Liver (tissue), 9 donors: ENCODE results near the gene BPIFB3. TPM values are rescaled to one million over a fixed set of nuclear protein-coding genes. Genes with fewer than 3 reads are reported as not detected.

Experiments used
- DNase-seq: peaks from one replicate; pipeline ENCODE4 v3.0.0-alpha.2; 2017; ENCODE audit warnings: low spot score
- H3K27ac ChIP-seq, 2 donors: one replicate each; pipeline ENCODE4 v1.7.0; 2013; ENCODE audit warnings: inconsistent platforms in 2 of 2, low read length in 2 of 2, control low read depth in 1 of 2, low read depth in 1 of 2, mild to moderate bottlenecking in 1 of 2
- H3K27me3 ChIP-seq, 4 donors: one replicate each; pipeline versions ENCODE4 v1.6.1 to v1.7.0; 2013; ENCODE audit warnings: low read length in 3 of 4, inconsistent platforms in 1 of 4, mild to moderate bottlenecking in 1 of 4, moderate library complexity in 1 of 4; ENCODE audit not compliant: control insufficient read depth in 4 of 4, insufficient read depth in 4 of 4
- H3K36me3 ChIP-seq, 4 donors: one replicate each; pipeline versions ENCODE4 v1.6.1 to v1.7.0; 2013; ENCODE audit warnings: low read length in 3 of 4, mild to moderate bottlenecking in 3 of 4, low read depth in 1 of 4, moderate library complexity in 1 of 4; ENCODE audit not compliant: control insufficient read depth in 4 of 4, insufficient read depth in 3 of 4
- H3K4me1 ChIP-seq, 4 donors: one replicate each; pipeline versions ENCODE4 v1.6.1 to v1.7.0; 2013; ENCODE audit warnings: low read length in 3 of 4, mild to moderate bottlenecking in 3 of 4, moderate library complexity in 1 of 4; ENCODE audit not compliant: control insufficient read depth in 4 of 4, insufficient read depth in 4 of 4
- H3K4me3 ChIP-seq, 3 donors: one replicate each; pipeline versions ENCODE4 v1.6.1 to v1.7.0; 2013; ENCODE audit warnings: low read length in 3 of 3, control low read depth in 1 of 3, low read depth in 1 of 3, mild to moderate bottlenecking in 1 of 3
- H3K9ac ChIP-seq, 2 donors: one replicate each; pipeline ENCODE4 v1.7.0; 2013; ENCODE audit warnings: low read length in 2 of 2, mild to moderate bottlenecking in 2 of 2, moderate library complexity in 2 of 2, control low read depth in 1 of 2, low read depth in 1 of 2
- H3K9me3 ChIP-seq, 4 donors: one replicate each; pipeline versions ENCODE4 v1.6.1 to v1.7.0; 2013; ENCODE audit warnings: low read length in 3 of 4; ENCODE audit not compliant: control insufficient read depth in 4 of 4
- ATF3 ChIP-seq: IDR thresholded peaks from 2 replicates; pipeline ENCODE4 v1.6.1; 2016; ENCODE audit warnings: antibody characterized with exemption
- CTCF ChIP-seq: fragments of 150-350 bp; IDR thresholded peaks from 2 replicates; pipeline ENCODE4 v1.5.1; 2017; ENCODE audit warnings: improper control_type of control experiment, low read depth, low read length; ENCODE audit not compliant: missing input control
- EGR1 ChIP-seq, 2 donors: IDR thresholded peaks; 2 replicates each; pipeline ENCODE4 v1.6.1; 2016 to 2018; ENCODE audit warnings: antibody characterized with exemption in 2 of 2, low read depth in 2 of 2
- FOXA1 ChIP-seq: IDR thresholded peaks from 2 replicates; pipeline ENCODE4 v1.6.1; 2016; ENCODE audit warnings: antibody characterized with exemption
- FOXA2 ChIP-seq: IDR thresholded peaks from 2 replicates; pipeline ENCODE4 v1.6.1; 2016; ENCODE audit warnings: antibody characterized with exemption
- GABPA ChIP-seq, 2 donors: IDR thresholded peaks in 1 of 2; conservative IDR thresholded peaks in 1 of 2; 2 replicates each; pipeline ENCODE4 v1.6.1; 2016; ENCODE audit warnings: antibody characterized with exemption in 2 of 2, mild to moderate bottlenecking in 1 of 2, moderate library complexity in 1 of 2
- HNF4A ChIP-seq, 2 donors: conservative IDR thresholded peaks; 2 replicates each; pipeline ENCODE4 v1.6.1; 2016; ENCODE audit warnings: antibody characterized with exemption in 2 of 2, mild to moderate bottlenecking in 2 of 2
- HNF4G ChIP-seq: IDR thresholded peaks from 2 replicates; pipeline ENCODE4 v1.6.1; 2016; ENCODE audit warnings: antibody characterized with exemption
- JUND ChIP-seq, 2 donors: IDR thresholded peaks; 2 replicates each; pipeline ENCODE4 v1.6.1; 2016; ENCODE audit warnings: antibody characterized with exemption in 2 of 2
- MAX ChIP-seq: IDR thresholded peaks from 2 replicates; pipeline ENCODE4 v1.6.1; 2016; ENCODE audit warnings: antibody characterized with exemption
- NR2F2 ChIP-seq: IDR thresholded peaks from 2 replicates; pipeline ENCODE4 v1.6.1; 2016; ENCODE audit warnings: antibody characterized with exemption
- RAD21 ChIP-seq, 2 donors: IDR thresholded peaks; 2 replicates each; pipeline ENCODE4 v1.6.1; 2016; ENCODE audit warnings: antibody characterized with exemption in 2 of 2, mild to moderate bottlenecking in 2 of 2
- REST ChIP-seq: IDR thresholded peaks from 2 replicates; pipeline ENCODE4 v1.6.1; 2016; ENCODE audit warnings: antibody characterized with exemption, mild to moderate bottlenecking
- RXRA ChIP-seq, 2 donors: IDR thresholded peaks; 2 replicates each; pipeline ENCODE4 v1.6.1; 2017 to 2018; ENCODE audit warnings: antibody characterized with exemption in 2 of 2, mild to moderate bottlenecking in 1 of 2
- SP1 ChIP-seq: IDR thresholded peaks from 2 replicates; pipeline ENCODE4 v1.6.1; 2018; ENCODE audit warnings: antibody characterized with exemption, mild to moderate bottlenecking
- TAF1 ChIP-seq: conservative IDR thresholded peaks from 2 replicates; pipeline ENCODE4 v1.6.1; 2016; ENCODE audit warnings: antibody characterized with exemption, mild to moderate bottlenecking
- YY1 ChIP-seq: IDR thresholded peaks from 2 replicates; pipeline ENCODE4 v1.6.1; 2016; ENCODE audit warnings: antibody characterized with exemption, mild to moderate bottlenecking
- ZBTB33 ChIP-seq: IDR thresholded peaks from 2 replicates; pipeline ENCODE4 v1.6.1; 2016; ENCODE audit warnings: antibody characterized with exemption
- WGBS: extraction: QIAGEN DNeasy Blood & Tissue Kit; methylation state at CpG from one replicate; pipeline ENCODE4 v1.1.7; 2013; 5-methylcytosine and 5-hydroxymethylcytosine counted together
- polyA plus RNA-seq, 2 donors: library from polyadenylated mRNA; stranded (reverse) in 1 of 2; unstranded in 1 of 2; fragments of 200-250 nt in 1 of 2; fragments of >200 nt in 1 of 2; fragmentation: Nextera tagmentation in 1 of 2; extraction: Ambion mirVana in 1 of 2; gene quantifications; one replicate each; pipeline versions ENCODE4 v1.2.1 to v1.2.3, GENCODE V29; 2013 to 2015
- total RNA-seq, 2 donors: library from RNA; depleted of rRNA; stranded (reverse); fragments of >200 nt; gene quantifications; one replicate each; pipeline ENCODE4 v1.2.3, GENCODE V29; 2014
- donor health status: healthy.
- donor health status: healthy.
- donor health status: healthy.
- donor health status: healthy.
- donor health status: healthy.

BPIFB3 gene
- total and polyA plus RNA-seq, 4 donors: not detected

GRCh38 chr20:33092361-33092760 lies 38.7 kb downstream of the BPIFB3 start (continued):
- TF ChIP-seq GABPA (IDR thresholded peaks at IDR 0.05 in 1 of 2, conservative IDR thresholded peaks at IDR 0.05 in 1 of 2) (no peak), HNF4A (conservative IDR thresholded peaks at IDR 0.05) (no peak), ZBTB33 (no peak), MAX (no peak), FOXA1 (no peak), JUND (IDR thresholded peaks at IDR 0.05) (no peak), RXRA (IDR thresholded peaks at IDR 0.05) (no peak), TAF1 (no peak)

GRCh38 chr20:33093074-33093473 lies 39.4 kb downstream of the BPIFB3 start:
- DNase-seq: no peak
- WGBS: 54% methylated on average over 1 of the region's 1 CpG
- Histone ChIP-seq H3K9me3 (peaks cover 0 to 3% (median 0%) of the 10 kb centered on the region in 4 donors), H3K27me3 (no peaks in the 10 kb centered on the region), H3K36me3 (no peaks in the 10 kb centered on the region), H3K27ac (no peak overlapping the region), H3K9ac (no peak overlapping the region), H3K4me1 (no peaks in the 10 kb centered on the region), H3K4me3 (no peak overlapping the region)
- TF ChIP-seq REST (no peak), RAD21 (IDR thresholded peaks at IDR 0.05) (no peak), JUND (IDR thresholded peaks at IDR 0.05) (no peak), ATF3 (no peak), YY1 (no peak), EGR1 (IDR thresholded peaks at IDR 0.05; ENCODE audit: low read depth in 2 of 2) (no peak), HNF4A (conservative IDR thresholded peaks at IDR 0.05) (no peak), FOXA2 (no peak), ZBTB33 (no peak), SP1 (no peak), NR2F2 (no peak), GABPA (IDR thresholded peaks at IDR 0.05 in 1 of 2, conservative IDR thresholded peaks at IDR 0.05 in 1 of 2) (no peak), HNF4G (no peak), RXRA (IDR thresholded peaks at IDR 0.05) (no peak), FOXA1 (no peak), MAX (no peak), CTCF (no peak), TAF1 (no peak)
